Subcutaneous adipose tissue (tissue), 4 donors: ENCODE results near the gene IQSEC1. TPM values are rescaled to one million over a fixed set of nuclear protein-coding genes. Genes with fewer than 3 reads are reported as not detected.

Experiments
- CTCF ChIP-seq: fragments of 450-650 bp; IDR thresholded peaks from one replicate; pipeline ENCODE4 v1.5.1; 2016; ENCODE audit warnings: low read depth, mild to moderate bottlenecking, control low read depth, antibody characterized with exemption, moderate library complexity
- total RNA-seq, 4 donors: library from RNA; depleted of rRNA; stranded (reverse); fragments of >200 nt; gene quantifications; one replicate each; pipeline ENCODE4 v1.1.0, GENCODE V29; 2016

Gene IQSEC1
- total RNA-seq, 4 donors from 2014 or later = 44.3 to 99.1 (median 51.8) TPM

GRCh38 chr3:12974334-12974733, 98.9 kb downstream of the IQSEC1 start:
- TF ChIP-seq CTCF = no peak

GRCh38 chr3:12973827-12974226, 99.4 kb downstream of the IQSEC1 start:
- no peak for TF ChIP-seq CTCF

DNA sequence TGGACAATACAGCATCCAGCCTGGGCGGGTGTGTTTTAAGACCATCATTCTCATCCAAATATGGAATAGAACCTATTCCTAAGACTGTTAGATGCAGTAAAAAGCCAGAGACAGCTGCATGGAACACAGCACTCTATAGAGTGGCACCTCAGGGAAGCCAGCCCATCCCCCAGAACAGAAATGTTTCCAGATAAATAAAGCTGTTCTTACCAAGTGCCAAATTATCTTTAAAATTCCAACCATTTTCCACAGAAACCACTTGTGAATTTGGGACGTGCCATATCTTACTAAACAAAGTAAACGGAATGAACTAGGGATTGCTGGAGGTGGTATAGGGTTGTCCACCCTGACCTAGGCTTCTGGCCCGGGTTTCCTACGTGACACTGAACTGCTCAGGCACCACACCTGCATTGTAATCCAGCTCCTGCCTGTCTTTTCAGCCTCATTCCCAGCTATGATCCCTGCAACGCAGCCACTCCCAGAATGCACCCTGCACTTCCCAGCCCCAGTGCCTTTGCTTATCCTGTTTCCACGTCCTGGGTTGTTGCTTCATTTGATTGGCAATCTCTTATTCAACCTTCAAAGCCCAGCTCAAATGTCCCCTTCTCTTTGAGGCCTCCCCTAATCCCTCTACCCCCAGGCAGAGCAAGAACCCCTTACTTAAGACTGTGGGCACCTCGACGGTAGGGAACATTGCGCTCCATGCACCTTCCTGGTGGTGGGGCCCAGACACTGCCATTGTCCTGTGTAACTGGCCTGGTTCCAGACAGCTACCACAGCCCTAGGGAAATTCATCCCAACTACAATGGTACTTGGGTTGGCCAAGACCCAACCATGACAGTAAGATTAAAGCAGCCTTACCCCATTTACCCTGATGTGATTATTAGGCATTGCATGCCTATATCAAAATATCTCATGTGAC, 100.2 kb downstream of the IQSEC1 start:
- no peak for TF ChIP-seq CTCF

- no peak for TF ChIP-seq CTCF
These were observed 101.2 kb downstream of the IQSEC1 start for GRCh38 chr3:12972043-12972442.

DNA sequence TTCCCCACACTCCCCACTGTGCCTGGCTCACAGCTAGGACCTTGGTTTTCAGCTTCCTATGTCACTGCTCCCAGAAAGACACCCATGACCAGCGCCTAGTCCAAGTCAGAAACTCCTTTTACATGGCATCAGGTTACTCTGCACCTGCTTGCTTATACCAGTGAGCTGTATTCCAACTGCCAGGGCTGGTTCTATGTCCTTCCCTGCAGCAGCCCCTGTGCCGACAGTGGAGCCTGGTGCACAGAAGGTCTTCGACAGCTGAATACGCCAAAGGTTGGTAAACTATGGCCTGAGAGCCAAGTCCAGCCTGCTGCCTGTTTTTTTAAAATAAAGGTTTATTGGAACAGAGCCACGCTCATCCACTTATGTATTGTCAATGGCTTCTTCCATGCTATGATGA, 102.5 kb downstream of the IQSEC1 start:
- TF ChIP-seq CTCF = no peak

DNA sequence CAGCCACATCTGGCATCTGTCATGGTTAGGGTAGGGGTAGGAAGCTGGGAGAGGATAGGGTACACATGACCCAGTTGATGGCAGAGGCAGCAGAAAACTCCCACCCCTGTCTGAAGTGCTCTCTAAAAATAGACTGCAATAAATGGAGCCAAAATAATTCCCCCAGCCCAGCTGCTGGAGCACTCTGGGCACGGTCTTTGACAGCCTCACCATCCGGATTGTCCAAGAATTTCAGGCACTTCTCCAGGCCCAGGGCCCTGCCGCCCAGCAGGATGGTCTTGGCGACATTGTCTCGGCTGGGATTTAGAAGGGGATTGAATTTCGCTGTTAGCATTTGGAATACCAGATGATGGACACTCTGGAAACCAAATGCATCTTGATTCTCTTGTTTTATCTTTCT, 103.7 kb downstream of the IQSEC1 start:
- no peak for TF ChIP-seq CTCF

DNA sequence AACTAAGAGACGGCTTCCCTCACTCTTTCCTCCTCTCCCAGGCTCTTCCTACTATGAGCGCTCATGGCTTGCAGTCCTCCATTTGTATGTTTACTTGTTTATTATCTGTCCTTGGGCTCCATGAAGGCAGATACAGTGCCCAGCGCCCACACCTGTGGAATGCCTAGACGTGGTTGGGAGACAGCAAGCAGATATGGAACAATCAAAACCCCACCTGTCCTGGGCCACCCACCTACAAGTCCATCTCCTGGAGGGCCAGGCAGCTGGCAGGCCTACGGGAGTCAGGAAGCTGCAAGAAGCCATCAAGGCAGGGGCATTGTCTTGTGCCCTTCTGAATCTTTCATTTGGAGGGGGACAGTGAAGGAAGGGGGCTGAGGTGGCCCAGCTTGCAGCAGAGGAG, 104.7 kb downstream of the IQSEC1 start:
- TF ChIP-seq CTCF = no peak
